Heart right ventricle (tissue), 16 donors: Measurements from ENCODE around the gene EVX1. TPM values are rescaled to one million over a fixed set of nuclear protein-coding genes. Genes with fewer than 3 reads are reported as not detected.

Experiments used
- ATAC-seq, 8 donors: fragments of 200-7000 bp; cut with Tn5 transposase; one replicate each; pipeline ENCODE4 v1.9.1; 2020; ENCODE audit warnings: mild to moderate bottlenecking in 8 of 8, moderate library complexity in 8 of 8, moderate number of reproducible peaks in 1 of 8
- DNase-seq, 2 donors: peaks; one replicate each; pipeline ENCODE4 v3.0.0-alpha.2; 2020
- H3K27ac ChIP-seq, 10 donors: fragments of 200-600 bp; sonication (generic) in 2 of 10; one replicate each; pipeline versions ENCODE4 v1.5.0 to v1.8.0; 2020 to 2022; ENCODE audit warnings: mild to moderate bottlenecking in 3 of 10
- H3K27me3 ChIP-seq, 7 donors: fragments of 200-600 bp; one replicate each; pipeline ENCODE4 v1.8.0; 2021 to 2022; ENCODE audit warnings: mild to moderate bottlenecking in 2 of 7
- H3K36me3 ChIP-seq, 9 donors: fragments of 200-600 bp; sonication (generic) in 1 of 9; one replicate each; pipeline versions ENCODE4 v1.5.0 to v1.8.0; 2020 to 2022; ENCODE audit warnings: mild to moderate bottlenecking in 2 of 9
- H3K4me1 ChIP-seq, 9 donors: fragments of 200-600 bp; sonication (generic) in 1 of 9; one replicate each; pipeline versions ENCODE4 v1.5.0 to v1.8.0; 2020 to 2022; ENCODE audit warnings: mild to moderate bottlenecking in 4 of 9
- H3K4me3 ChIP-seq, 10 donors: fragments of 200-600 bp; sonication (generic) in 2 of 10; one replicate each; pipeline versions ENCODE4 v1.5.0 to v1.8.0; 2020 to 2022; ENCODE audit warnings: mild to moderate bottlenecking in 7 of 10, moderate library complexity in 2 of 10
- H3K9me3 ChIP-seq, 11 donors: fragments of 200-600 bp in 10 of 11; sonication (generic) in 2 of 11; one replicate each; pipeline versions ENCODE4 v1.5.0 to v1.8.0; 2013 to 2022; ENCODE audit warnings: mild to moderate bottlenecking in 2 of 11, control low read depth in 1 of 11, moderate library complexity in 1 of 11
- WGBS, 2 donors: extraction: QIAGEN DNeasy Blood & Tissue Kit; methylation state at CpG; one replicate each; pipeline ENCODE4 v1.1.7; 2013; ENCODE audit warnings: inconsistent platforms in 1 of 2; 5-methylcytosine and 5-hydroxymethylcytosine counted together
- intact Hi-C, 10 donors: fragments of 100-400 bp; cut with DNase I; formaldehyde crosslinking; loops; one replicate each; pipeline versions ENCODE4 v1.11.1 to v1.14.2; 2022
- polyA plus RNA-seq, 2 donors: library from polyadenylated mRNA; stranded (reverse); fragments of 200-250 nt; gene quantifications; one replicate each; pipeline ENCODE4 v1.2.3, GENCODE V29; 2013
- total RNA-seq, 10 donors: library from RNA; stranded (reverse); fragmentation: NEBNext Ultra II Directional in 3 of 10; extraction: Animal tissue kit (Norgen Biotek cat#: 25700) in 3 of 10; gene quantifications; one replicate each; pipeline versions ENCODE4 v1.2.1 to v1.2.4, GENCODE V29; 2021 to 2023
- TF ChIP-seq, protein P1 (sequence below), 9 donors: fragments of 200-600 bp; sonication (generic) in 2 of 9; IDR thresholded peaks; one replicate each; pipeline versions ENCODE4 v1.5.0 to v1.8.0; 2021 to 2022; ENCODE audit warnings: antibody characterized with exemption in 9 of 9, mild to moderate bottlenecking in 5 of 9, moderate library complexity in 1 of 9
- donor health status: Arrhythmogenic right ventricular cardiomyopathy.
- donor health status: ischemic (EF 13 %, LVEDD 7.1; RV severe dilation, severe dysfunction).
- donor health status: healthy with polysubstance abuse.
- donor health status: DM: no; HTN: yes; CAD: no.
- donor health status: DM: no; HTN: no; CAD: no.
- donor health status: ischemic (EF 25% LVEDD 6.9; RV normal size, moderate dysfunction).
- donor health status: ischemic (EF 25% LVEDD 5.7; RV mildly dilated, moderate dysfunction).
- donor health status: healthy.
- donor health status: DM: yes; HTN: yes; CAD: no.
- donor health status: Ischemic cardiomyopathy.
- donor health status: ischemic (EF 35%, LVEDD 5.7; RV mildly dilated, moderate dysfunction).
- donor health status: nonischemic (EF 11% LVEDD 7.7; RV severe dilation, severe dysfunction).
- donor health status: DM: yes; HTN: yes; CAD: no.
- donor health status: PGD.
- donor health status: ischemic (EF 29% LVEDD 5.4; RV normal size, mild dysfunction).
- donor health status: nonischemic (EF 23%, LVEDD 6.1; RV moderate dilation, normal function).

Gene EVX1
- total and polyA plus RNA-seq, 12 donors: not detected

DNA sequence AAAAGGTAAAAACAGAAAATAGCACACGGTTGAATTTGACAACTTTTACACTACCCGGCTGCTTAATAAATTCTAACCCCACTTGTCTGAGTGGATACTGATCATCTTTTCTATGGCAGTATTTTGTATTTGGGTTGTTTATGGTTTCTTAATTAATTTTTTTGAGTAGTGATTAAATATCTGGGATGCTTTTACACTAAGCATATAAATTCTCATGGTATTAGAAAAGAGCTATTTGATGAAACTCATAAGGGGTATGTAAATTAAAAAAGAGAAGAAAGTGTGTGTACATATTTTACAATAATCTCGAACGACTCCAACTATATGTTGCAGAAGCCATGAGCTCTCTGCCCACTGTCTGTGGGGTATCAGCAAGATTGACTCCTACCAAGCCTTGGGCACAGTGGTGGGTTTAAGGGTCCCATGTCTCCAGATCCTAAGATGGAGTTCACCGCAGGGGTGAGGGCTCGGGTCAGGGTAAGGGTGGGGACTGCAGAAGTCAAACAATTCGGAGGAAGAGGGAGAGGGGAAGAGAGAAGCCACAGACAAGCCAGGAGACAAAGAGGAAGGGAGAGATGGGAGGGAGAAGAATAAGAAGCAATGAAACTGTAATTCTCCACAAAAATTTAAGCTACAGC, 35.1 kb upstream of the EVX1 start:
- no peak overlapping the region for H3K4me3 ChIP-seq
- no peaks in the 10 kb centered on the region for H3K36me3 ChIP-seq
- peaks cover 0 to 26% (median 16%) of the 10 kb centered on the region in 9 donors for H3K4me1 ChIP-seq
- no peak overlapping the region for H3K27ac ChIP-seq
- 39 to 42% methylated on average over 7 of the region's 7 CpGs for WGBS, 2 donors
- intact Hi-C loops: loop anchor here in 7 of 10 donors (5.0 to 10.0 kb wide), 7 partner anchors 377 to 887 kb away; no protein-coding TSS in a partner anchor
- H3K9me3 ChIP-seq: no peaks in the 10 kb centered on the region
- H3K27me3 ChIP-seq: peaks cover 45 to 100% (median 99%) of the 10 kb centered on the region in 7 donors
- TF ChIP-seq, protein P1, sequence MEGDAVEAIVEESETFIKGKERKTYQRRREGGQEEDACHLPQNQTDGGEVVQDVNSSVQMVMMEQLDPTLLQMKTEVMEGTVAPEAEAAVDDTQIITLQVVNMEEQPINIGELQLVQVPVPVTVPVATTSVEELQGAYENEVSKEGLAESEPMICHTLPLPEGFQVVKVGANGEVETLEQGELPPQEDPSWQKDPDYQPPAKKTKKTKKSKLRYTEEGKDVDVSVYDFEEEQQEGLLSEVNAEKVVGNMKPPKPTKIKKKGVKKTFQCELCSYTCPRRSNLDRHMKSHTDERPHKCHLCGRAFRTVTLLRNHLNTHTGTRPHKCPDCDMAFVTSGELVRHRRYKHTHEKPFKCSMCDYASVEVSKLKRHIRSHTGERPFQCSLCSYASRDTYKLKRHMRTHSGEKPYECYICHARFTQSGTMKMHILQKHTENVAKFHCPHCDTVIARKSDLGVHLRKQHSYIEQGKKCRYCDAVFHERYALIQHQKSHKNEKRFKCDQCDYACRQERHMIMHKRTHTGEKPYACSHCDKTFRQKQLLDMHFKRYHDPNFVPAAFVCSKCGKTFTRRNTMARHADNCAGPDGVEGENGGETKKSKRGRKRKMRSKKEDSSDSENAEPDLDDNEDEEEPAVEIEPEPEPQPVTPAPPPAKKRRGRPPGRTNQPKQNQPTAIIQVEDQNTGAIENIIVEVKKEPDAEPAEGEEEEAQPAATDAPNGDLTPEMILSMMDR (IDR thresholded peaks at IDR 0.05): no peak
- no peak for DNase-seq
- no peak for ATAC-seq

DNA sequence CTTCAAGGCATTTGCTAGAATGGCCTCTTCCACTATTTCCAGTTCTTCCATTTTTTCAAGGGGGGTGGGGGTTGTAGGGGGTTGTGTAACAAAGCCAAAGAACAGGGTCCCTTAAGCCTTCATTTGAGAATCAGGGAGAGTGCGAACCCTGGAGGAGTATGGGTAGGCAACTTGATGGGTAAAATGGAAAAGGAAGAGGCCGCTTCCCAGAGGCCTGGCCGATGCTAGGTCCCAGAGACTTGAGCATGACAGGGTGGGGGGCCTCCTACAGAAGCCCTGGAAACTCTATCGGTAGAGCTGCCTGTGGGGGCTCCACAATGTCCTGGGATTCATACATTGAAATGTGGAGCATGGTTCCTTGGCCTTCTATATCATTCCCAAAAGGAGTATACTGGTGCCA, 33.6 kb upstream of the EVX1 start:
- Histone ChIP-seq H3K27me3 (peaks cover 38 to 100% (median 99%) of the 10 kb centered on the region in 7 donors), H3K4me3 (no peak overlapping the region), H3K27ac (no peak overlapping the region), H3K9me3 (no peaks in the 10 kb centered on the region), H3K4me1 (peaks cover 3 to 36% (median 25%) of the 10 kb centered on the region in 9 donors), H3K36me3 (no peaks in the 10 kb centered on the region)
- no peak for ATAC-seq
- DNase-seq: no peak
- WGBS, 2 donors: 70 to 77% methylated on average over 4 of the region's 4 CpGs
- TF ChIP-seq, protein P1 (IDR thresholded peaks at IDR 0.05): no peak
- intact Hi-C loops: loop anchor here in 7 of 10 donors (5.0 to 10.0 kb wide), 7 partner anchors 376 to 886 kb away; no protein-coding TSS in a partner anchor

DNA sequence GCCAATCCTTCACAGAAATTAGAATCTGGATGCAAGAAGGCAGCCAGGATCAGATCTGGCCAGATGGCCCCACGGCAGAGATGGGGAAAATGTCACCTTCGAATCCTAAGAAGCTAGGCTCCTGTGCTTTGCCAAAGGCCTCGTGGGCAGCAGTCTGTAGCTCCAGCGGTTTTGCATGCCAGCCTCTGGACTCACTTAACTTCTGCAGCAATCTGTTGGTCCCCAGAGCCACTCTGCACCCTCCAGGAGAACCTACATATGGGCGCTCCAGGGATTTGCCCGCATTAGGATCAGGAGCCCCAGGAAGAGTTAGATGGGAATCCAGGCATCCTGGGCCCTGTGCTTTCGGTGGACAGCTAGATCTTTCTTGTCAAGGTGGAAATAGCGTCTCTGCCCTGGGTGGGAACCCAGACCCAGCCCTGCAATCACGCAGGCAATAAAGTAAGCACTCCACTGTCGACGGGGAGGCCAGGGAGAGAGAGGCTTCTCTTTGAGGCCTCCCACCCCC, 32.6 kb upstream of the EVX1 start:
- no peak for DNase-seq
- intact Hi-C loops: loop anchor here in 9 of 10 donors (2.0 to 10.0 kb wide), 12 partner anchors 362 to 885 kb away; no protein-coding TSS in a partner anchor

DNA sequence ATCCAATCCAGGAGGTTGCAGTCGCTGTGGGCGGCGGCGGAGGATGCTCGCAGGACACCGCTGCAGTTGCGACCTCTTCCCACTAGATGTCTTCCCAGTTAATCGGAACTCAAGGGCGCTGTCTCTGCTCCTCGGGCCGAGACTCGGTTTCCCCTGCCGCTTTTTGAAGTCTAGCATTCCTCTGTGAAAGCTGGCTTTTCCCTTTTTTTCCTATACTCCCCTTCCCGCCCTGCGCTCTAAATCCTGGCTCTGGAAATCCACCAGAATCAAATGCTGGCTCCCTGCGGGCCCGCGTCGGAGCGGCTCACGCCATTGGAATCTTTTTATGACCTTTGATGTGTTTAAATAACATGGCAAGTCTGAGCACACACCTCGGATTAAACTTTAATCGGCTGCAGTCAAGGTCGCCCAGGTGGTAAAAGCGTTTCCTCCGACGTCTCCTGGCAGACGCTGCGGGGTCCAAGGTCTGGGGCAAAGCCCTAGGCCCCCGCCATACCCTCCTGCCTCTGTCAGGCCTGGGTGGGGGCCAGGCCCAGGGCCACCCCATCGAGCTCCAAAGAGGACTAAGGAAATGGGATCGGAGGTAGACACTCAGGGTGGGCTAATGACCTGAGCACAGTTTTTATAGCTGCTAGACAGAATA, 32.0 kb upstream of the EVX1 start:
- DNase-seq: peak in 1 of 2 donors; percentile 44
- Histone ChIP-seq H3K36me3 (no peaks in the 10 kb centered on the region), H3K4me3 (peak overlapping the region in 7 of 10 donors; percentile 14 to 37 (median 21)), H3K27ac (no peak overlapping the region), H3K9me3 (no peaks in the 10 kb centered on the region), H3K4me1 (peaks cover 3 to 27% (median 16%) of the 10 kb centered on the region in 9 donors), H3K27me3 (peaks cover 23 to 100% (median 99%) of the 10 kb centered on the region in 7 donors)
- 10 to 12% methylated on average over 32 of the region's 32 CpGs for WGBS, 2 donors
- TF ChIP-seq, protein P1 (IDR thresholded peaks at IDR 0.05): peak; percentile 54 to 79 (median 73)
- ATAC-seq: peak in 7 of 8 donors; percentile 51 to 75 (median 65)
- intact Hi-C loops: loop anchor here in 6 of 10 donors (2.0 to 5.0 kb wide), 5 partner anchors 362 to 712 kb away; no protein-coding TSS in a partner anchor

More for the DNA sequence above, 32.6 kb upstream of the EVX1 start:
- Histone ChIP-seq H3K27ac (no peak overlapping the region), H3K36me3 (no peaks in the 10 kb centered on the region), H3K27me3 (peaks cover 29 to 100% (median 99%) of the 10 kb centered on the region in 7 donors), H3K9me3 (no peaks in the 10 kb centered on the region), H3K4me3 (no peak overlapping the region), H3K4me1 (peaks cover 3 to 33% (median 22%) of the 10 kb centered on the region in 9 donors)
- TF ChIP-seq, protein P1 (IDR thresholded peaks at IDR 0.05): no peak
- ATAC-seq: peak in 1 of 8 donors; percentile 6
- 40 to 41% methylated on average over 11 of the region's 11 CpGs for WGBS, 2 donors
